Activated CD8-positive, alpha-beta memory T cell treated with anti-CD3 and anti-CD28 coated beads for 24 hours (primary cell): ENCODE data around the gene CD81.
"Not testable (repeated sequence)": the region's sequence is repeated elsewhere in the genome, so short reads cannot be mapped to it uniquely, and the experiment has no call there.

ENCODE experiments used
- DNase-seq: peaks from one replicate; pipeline ENCODE4 v3.0.0-alpha.2; 2020

Gene CD81

GRCh38 chr11:2376751-2377451, at the start of gene CD81:
Gene CD81, plus strand, starts transcription at chr11:2377310. Its CDS starts 240 bp downstream, at chr11:2377550.
- DNase-seq, result peak; percentile 91

GRCh38 chr11:2328021-2328420, 49.1 kb upstream of the CD81 start:
- DNase-seq, result no peak

- no peak for DNase-seq
Measured at GRCh38 chr11:2328656-2329354, 48.3 kb upstream of the CD81 start.

GRCh38 chr11:2329551-2329950, 47.6 kb upstream of the CD81 start:
- no peak for DNase-seq

- no peak for DNase-seq
Measured at GRCh38 chr11:2330696-2331095, 46.4 kb upstream of the CD81 start.

GRCh38 chr11:2331404-2331803, 45.7 kb upstream of the CD81 start:
- no peak for DNase-seq

- not testable (repeated sequence) for DNase-seq
Measured at GRCh38 chr11:2332569-2332968, 44.5 kb upstream of the CD81 start.

- DNase-seq, result not testable (repeated sequence)
Measured at GRCh38 chr11:2333486-2334205, 43.5 kb upstream of the CD81 start.

GRCh38 chr11:2335286-2335685, 41.8 kb upstream of the CD81 start:
- not testable (repeated sequence) for DNase-seq

- not testable (repeated sequence) for DNase-seq
Measured at GRCh38 chr11:2338760-2339159, 38.4 kb upstream of the CD81 start.

- no peak for DNase-seq
Measured at GRCh38 chr11:2342557-2342956, 34.6 kb upstream of the CD81 start.

GRCh38 chr11:2342981-2343380, 34.1 kb upstream of the CD81 start:
- DNase-seq, result no peak

GRCh38 chr11:2343502-2343901, 33.6 kb upstream of the CD81 start:
- DNase-seq, result no peak

GRCh38 chr11:2345050-2345449, 32.1 kb upstream of the CD81 start:
- no peak for DNase-seq

- no peak for DNase-seq
Measured at GRCh38 chr11:2346014-2346413, 31.1 kb upstream of the CD81 start.

- DNase-seq, result no peak
Measured at GRCh38 chr11:2346586-2347307, 30.4 kb upstream of the CD81 start.

GRCh38 chr11:2347308-2347830, 29.7 kb upstream of the CD81 start:
- no peak for DNase-seq

- no peak for DNase-seq
Measured at GRCh38 chr11:2348986-2349385, 28.1 kb upstream of the CD81 start.

- no peak for DNase-seq
Measured at GRCh38 chr11:2351701-2352100, 25.4 kb upstream of the CD81 start.

GRCh38 chr11:2352420-2352819, 24.7 kb upstream of the CD81 start:
- DNase-seq, result no peak

GRCh38 chr11:2355000-2355644, 22.0 kb upstream of the CD81 start:
- no peak for DNase-seq

- no peak for DNase-seq
Measured at GRCh38 chr11:2357246-2357645, 19.9 kb upstream of the CD81 start.
